Measurements from ENCODE around the gene RTL1.

- TF ChIP-seq CTCF (IDR thresholded peaks at IDR 0.05) = no peak
- no peak for TF ChIP-seq EZH2phosphoT487 (IDR thresholded peaks at IDR 0.05)
- no peak for TF ChIP-seq EZH2 (IDR thresholded peaks at IDR 0.05)
Measured at GRCh38 chr14:100898935-100899883, 4.3 kb downstream of the RTL1 start.
